Measurements from ENCODE around the gene LAMA5. TPM values are rescaled to one million over a fixed set of nuclear protein-coding genes. Genes with fewer than 3 reads are reported as not detected.

Gene LAMA5
- total RNA-seq, 4 donors from 2014 or later = 14.1 to 131 (median 34.5) TPM

DNA sequence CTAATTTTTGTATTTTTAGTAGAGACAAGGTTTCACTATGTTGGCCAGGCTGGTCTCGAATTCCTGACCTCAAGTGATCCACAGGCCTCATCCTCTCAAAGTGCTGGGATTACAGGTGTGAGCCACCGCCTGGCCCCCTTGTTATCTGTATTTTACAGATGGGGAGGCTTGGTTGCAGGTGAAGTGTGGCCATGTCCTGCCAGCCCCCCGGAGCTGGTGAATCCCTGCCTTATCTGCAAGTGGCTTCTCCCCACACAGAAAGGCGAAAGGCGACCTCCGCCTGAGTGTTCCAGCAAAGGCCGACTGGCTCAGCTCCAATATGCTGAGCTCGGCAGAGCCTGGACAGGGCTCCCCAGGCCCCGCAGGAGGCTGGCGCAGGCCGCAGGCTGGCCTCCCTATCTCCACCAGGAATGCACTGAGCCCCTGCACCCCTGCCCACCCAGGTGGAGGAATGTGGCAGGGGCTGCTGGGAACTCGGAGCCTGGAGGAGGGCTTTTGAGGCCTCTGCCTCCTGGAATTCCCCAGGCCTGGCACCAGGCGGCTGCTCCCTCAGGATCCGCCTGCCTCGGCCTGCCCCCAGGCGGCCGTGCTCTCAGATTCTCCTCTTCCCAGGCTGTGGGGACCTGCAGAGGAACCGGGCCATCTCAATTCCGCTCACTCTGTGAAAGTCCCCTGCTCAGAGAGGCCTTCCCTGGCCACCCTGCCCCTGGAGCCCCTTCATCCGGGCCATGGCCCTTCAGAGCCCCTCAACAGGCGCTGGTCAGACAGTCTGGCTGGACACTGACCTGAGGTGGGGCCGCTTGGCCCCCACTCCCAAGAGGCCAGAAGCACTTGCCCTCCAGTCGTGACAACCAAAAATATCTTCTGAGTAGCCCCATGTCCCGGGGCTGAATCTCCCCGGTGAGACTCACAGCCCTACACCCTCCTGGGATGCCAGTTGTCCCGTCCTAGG, 9.3 kb upstream of the LAMA5 start:
- TF ChIP-seq, protein P1, sequence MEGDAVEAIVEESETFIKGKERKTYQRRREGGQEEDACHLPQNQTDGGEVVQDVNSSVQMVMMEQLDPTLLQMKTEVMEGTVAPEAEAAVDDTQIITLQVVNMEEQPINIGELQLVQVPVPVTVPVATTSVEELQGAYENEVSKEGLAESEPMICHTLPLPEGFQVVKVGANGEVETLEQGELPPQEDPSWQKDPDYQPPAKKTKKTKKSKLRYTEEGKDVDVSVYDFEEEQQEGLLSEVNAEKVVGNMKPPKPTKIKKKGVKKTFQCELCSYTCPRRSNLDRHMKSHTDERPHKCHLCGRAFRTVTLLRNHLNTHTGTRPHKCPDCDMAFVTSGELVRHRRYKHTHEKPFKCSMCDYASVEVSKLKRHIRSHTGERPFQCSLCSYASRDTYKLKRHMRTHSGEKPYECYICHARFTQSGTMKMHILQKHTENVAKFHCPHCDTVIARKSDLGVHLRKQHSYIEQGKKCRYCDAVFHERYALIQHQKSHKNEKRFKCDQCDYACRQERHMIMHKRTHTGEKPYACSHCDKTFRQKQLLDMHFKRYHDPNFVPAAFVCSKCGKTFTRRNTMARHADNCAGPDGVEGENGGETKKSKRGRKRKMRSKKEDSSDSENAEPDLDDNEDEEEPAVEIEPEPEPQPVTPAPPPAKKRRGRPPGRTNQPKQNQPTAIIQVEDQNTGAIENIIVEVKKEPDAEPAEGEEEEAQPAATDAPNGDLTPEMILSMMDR (IDR thresholded peaks at IDR 0.05; ENCODE audit: low read depth) = no peak

- TF ChIP-seq, protein P1 (IDR thresholded peaks at IDR 0.05; ENCODE audit: low read depth) = no peak
These were observed 7.4 kb upstream of the LAMA5 start for GRCh38 chr20:62374331-62375152.

GRCh38 chr20:62372042-62372993, 5.2 kb upstream of the LAMA5 start:
- TF ChIP-seq, protein P1 (IDR thresholded peaks at IDR 0.05; ENCODE audit: low read depth) = no peak

DNA sequence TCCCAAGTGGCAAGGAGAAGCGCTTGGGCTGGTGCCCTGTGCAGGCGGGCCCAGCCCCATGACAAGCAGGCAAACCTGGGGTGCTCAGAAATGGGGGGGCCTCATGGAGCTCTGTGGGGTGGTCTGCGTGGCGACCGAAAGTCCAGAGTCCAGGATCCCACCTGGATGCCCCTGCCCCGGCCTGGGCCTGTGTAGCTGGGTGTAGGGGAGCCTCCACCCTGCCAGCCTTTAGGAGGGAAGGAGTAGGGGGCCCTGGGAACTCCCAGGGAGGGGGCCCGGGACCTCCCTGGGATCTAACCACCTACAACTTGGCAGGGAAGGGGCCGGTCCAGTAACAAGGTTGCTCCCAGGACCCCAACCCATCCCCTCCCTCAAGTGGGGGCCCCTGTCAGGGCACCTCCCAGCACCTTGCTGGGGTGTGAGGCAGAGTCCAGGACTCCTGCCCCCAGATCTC, 4.5 kb upstream of the LAMA5 start:
- TF ChIP-seq, protein P1 (IDR thresholded peaks at IDR 0.05; ENCODE audit: low read depth) = no peak

DNA sequence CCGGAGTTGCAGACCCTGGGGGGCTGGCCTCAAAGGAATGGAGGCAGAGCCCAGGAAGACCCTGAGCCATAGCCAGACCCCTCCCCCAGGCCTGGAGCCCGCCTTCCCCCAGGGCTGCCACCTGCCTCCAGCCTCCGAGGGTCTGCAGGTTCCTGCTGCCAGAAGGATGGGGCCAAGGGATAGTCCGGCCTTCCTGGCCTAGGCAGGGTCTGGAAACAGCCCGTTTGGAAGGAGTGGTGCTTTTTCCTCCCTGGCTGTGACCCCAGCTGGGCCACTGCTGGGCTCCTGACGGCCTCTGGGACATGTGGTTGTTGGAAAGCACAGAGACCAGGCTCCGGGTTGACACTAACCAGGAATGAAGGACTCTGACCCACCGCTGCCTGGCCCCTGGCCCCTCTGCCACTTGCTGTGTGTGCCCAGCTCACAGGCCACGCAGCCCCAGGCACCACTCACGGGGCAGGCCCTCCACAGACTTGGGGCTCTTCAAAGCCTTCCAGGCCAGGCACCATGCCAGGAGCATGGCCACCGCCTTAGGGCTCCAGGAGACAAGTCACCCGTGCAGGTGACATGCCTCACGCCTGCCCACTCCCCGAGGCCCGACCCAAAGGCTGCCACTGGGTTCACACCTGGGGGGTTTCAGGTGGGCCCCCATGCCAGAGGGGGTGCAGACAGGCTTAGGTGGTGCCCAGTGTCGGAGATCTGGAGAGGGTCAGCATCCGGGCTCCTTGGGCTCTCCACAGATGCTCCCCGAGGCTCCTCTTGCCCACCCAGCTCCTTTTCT, 3.9 kb upstream of the LAMA5 start:
- TF ChIP-seq, protein P1 (IDR thresholded peaks at IDR 0.05; ENCODE audit: low read depth) = no peak

DNA sequence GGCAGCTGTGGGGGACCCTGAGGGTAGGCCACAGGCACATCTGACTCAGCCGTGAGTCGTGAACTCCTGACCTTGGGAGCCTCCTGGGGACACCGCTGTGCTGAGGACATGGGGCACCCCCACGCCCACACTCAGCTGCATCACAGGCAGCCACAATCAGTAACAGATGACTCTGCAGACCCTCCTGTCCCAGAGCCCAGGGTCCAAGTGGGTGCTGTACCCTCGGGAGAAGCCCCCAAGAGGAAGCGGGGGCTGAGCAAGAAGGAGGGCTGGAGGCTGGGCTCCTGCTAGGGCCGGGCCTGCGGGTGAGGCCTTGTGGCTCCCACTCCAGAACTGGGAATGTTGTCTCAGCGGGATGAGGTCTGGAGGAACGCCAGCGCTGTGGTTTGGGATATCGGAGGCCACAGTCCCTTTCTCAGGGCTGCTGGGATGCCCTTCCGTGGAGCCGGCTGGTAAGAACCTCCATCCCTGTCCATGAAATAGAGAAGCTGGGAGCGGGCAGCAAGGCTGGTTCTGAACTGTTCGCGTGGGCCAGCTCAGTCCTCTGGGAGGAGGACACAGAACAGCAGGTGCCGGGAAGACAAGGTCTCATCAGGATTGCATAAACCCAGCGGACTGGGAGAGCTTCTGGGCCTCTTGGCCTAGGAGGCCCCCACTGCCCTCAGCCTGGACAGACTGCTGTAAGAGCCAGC, 3.1 kb upstream of the LAMA5 start:
- TF ChIP-seq, protein P1 (IDR thresholded peaks at IDR 0.05; ENCODE audit: low read depth) = no peak

All from subcutaneous adipose tissue (tissue), 4 donors.